ENCODE measurements around the gene ZNF614. TPM values are rescaled to one million over a fixed set of nuclear protein-coding genes. Genes with fewer than 3 reads are reported as not detected.

Gene ZNF614
- total RNA-seq, 1 donor from 2014 or later: 6.0 TPM

Other genes starting within 250 kb of the ZNF614 start
- 7.2 TPM for gene FPR3, start 233.2 kb downstream of the ZNF614 start, total RNA-seq
- gene ZNF577, start 140.4 kb downstream of the ZNF614 start, total RNA-seq: 8.4 TPM
- 8.8 TPM for gene ZNF649, start 123.4 kb downstream of the ZNF614 start, total RNA-seq
- gene ZNF613, start 100.9 kb downstream of the ZNF614 start, total RNA-seq: 3.7 TPM
- gene ZNF350, start 41.5 kb downstream of the ZNF614 start, total RNA-seq: 7.3 TPM
- gene ZNF615, start 20.2 kb downstream of the ZNF614 start, total RNA-seq: 11.9 TPM
- gene ZNF432, start 20.5 kb upstream of the ZNF614 start, total RNA-seq: 7.9 TPM
- gene ZNF841, start 67.4 kb upstream of the ZNF614 start, total RNA-seq: 7.2 TPM
- 5.2 TPM for gene ZNF616, start 111.6 kb upstream of the ZNF614 start, total RNA-seq
- 6.8 TPM for gene ZNF836, start 143.2 kb upstream of the ZNF614 start, total RNA-seq
- 338 TPM for gene PPP2R1A, start 161.7 kb upstream of the ZNF614 start, total RNA-seq
- gene ZNF766, start 241.2 kb upstream of the ZNF614 start, total RNA-seq: 9.7 TPM

Data from Right ventricle myocardium inferior (tissue), 1 donor.